ENCODE measurements around the gene CFAP70. TPM values are rescaled to one million over a fixed set of nuclear protein-coding genes. Genes with fewer than 3 reads are reported as not detected.

Gene CFAP70
- total RNA-seq, 4 donors from 2014 or later: 0.37 to 2.7 (median 1.6) TPM

DNA sequence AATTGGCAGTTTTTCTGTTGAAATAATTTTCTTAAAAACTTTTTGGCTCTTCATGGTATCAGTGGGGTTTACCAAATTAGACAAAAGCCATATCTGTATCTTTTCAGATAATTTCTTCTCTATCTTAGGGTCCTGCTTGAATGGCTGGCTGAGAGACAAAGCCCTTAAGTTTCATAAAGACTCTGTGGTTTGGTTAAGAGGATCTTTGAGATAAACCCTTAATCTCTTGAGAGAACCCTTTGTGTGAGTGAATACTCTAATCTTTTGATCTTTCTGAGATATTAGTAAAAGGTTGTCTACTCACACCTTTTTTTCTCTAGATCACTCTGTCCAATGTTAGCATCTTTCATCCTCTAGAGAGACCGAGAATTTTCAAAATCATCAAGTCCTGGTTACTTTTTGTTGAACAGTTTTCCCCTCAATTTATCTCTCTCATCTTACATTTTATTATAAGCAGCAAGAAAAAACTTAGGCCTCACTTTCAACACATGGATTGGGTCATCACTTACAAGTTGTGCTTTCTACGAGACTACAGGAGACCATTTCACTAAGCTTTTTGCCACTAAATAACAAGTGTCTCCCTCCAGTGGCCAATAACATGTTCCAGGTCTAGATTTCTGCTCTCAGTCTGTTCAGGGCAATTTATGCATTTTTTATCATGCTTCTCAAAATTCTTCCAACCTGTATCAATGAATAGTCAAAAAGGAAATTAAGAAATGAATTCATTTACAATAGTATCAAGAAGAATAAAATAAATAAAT is 140.1 kb downstream of the CFAP70 start:
- intact Hi-C loops (cut with DNase I; ENCODE audit: low total_unique reads) (no loop called here), in situ Hi-C loops (cut with MboI; ENCODE audit: low pct_ligation_motif_present in 1 of 4, low pct_unique_long_range_greater_than_20kb in 1 of 4, low sequenced_read_pairs in 3 of 4) (no loop called here)
- H3K27ac ChIP-seq: no peak overlapping the region
- H3K4me1 ChIP-seq: no peaks in the 10 kb centered on the region
- 90 to 92% methylated on average over 2 of the region's 2 CpGs for WGBS, 2 donors (ENCODE audit: low coverage in 1 of 2)
- DNase-seq: no peak
- H3K36me3 ChIP-seq: peaks cover 0 to 15% (median 0%) of the 10 kb centered on the region in 4 donors
- H3K9me3 ChIP-seq: no peaks in the 10 kb centered on the region
- H3K4me3 ChIP-seq: no peak overlapping the region
- H3K27me3 ChIP-seq: no peaks in the 10 kb centered on the region
- TF ChIP-seq POLR2A (IDR thresholded peaks at IDR 0.05) (no peak), EP300 (IDR thresholded peaks at IDR 0.05; ENCODE audit: low read depth) (no peak), POLR2AphosphoS5 (IDR thresholded peaks at IDR 0.05) (no peak)
- TF ChIP-seq, protein P1, sequence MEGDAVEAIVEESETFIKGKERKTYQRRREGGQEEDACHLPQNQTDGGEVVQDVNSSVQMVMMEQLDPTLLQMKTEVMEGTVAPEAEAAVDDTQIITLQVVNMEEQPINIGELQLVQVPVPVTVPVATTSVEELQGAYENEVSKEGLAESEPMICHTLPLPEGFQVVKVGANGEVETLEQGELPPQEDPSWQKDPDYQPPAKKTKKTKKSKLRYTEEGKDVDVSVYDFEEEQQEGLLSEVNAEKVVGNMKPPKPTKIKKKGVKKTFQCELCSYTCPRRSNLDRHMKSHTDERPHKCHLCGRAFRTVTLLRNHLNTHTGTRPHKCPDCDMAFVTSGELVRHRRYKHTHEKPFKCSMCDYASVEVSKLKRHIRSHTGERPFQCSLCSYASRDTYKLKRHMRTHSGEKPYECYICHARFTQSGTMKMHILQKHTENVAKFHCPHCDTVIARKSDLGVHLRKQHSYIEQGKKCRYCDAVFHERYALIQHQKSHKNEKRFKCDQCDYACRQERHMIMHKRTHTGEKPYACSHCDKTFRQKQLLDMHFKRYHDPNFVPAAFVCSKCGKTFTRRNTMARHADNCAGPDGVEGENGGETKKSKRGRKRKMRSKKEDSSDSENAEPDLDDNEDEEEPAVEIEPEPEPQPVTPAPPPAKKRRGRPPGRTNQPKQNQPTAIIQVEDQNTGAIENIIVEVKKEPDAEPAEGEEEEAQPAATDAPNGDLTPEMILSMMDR (IDR thresholded peaks at IDR 0.05): peak in 1 of 5 experiments; percentile 22

DNA sequence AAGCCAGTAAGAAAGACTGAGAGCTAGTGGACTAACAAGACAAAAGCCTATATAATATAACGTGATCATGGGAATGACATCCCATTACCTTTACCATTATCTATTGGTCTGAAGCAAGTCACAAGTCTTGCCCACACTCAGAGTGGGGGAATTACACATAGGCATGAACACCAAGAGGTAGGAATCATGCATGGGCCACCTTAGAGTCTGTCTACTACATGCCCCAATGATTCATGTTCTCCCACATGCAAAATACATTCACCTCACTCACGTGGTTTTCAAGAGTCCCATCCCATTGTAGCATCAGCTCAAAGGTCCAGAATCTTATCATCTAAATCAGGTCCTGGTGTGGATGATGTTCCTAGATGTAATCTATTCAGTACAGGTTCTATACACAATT is 141.0 kb downstream of the CFAP70 start:
- DNase-seq: no peak
- Histone ChIP-seq H3K36me3 (peaks cover 0 to 15% (median 0%) of the 10 kb centered on the region in 4 donors), H3K4me3 (no peak overlapping the region), H3K9me3 (no peaks in the 10 kb centered on the region), H3K27me3 (no peaks in the 10 kb centered on the region), H3K27ac (no peak overlapping the region), H3K4me1 (no peaks in the 10 kb centered on the region)
- WGBS, 2 donors (ENCODE audit: low coverage in 1 of 2): 86% methylated on average over 2 of the region's 2 CpGs; no CpG with 5 or more reads in 1 of the 2 donors
- in situ Hi-C loops (cut with MboI; ENCODE audit: low pct_ligation_motif_present in 1 of 4, low pct_unique_long_range_greater_than_20kb in 1 of 4, low sequenced_read_pairs in 3 of 4): no loop called here
- TF ChIP-seq EP300 (IDR thresholded peaks at IDR 0.05; ENCODE audit: low read depth) (no peak), POLR2AphosphoS5 (IDR thresholded peaks at IDR 0.05) (no peak), POLR2A (IDR thresholded peaks at IDR 0.05) (no peak)
- TF ChIP-seq, protein P1 (IDR thresholded peaks at IDR 0.05): no peak
- intact Hi-C loops (cut with DNase I; ENCODE audit: low total_unique reads): no loop called here

DNA sequence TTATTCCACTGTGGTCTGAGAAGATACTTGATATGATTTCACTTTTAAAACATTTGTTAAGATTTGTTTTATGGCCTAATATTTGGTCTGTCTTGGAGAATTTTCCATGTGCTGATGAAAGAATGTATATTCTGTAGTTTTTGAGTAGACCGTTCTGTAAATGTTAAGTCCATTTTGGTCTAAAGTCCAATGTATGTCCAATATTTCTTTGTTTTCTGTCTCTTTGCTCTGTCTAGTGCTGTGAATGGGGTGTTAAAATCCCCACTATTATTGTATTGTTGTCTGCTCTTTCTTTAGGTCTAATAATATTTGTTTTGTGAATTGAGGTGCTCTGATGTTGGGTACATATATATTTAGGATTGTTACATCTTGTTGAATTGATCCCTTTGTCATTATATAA is 142.9 kb downstream of the CFAP70 start:
- Histone ChIP-seq H3K27me3 (no peaks in the 10 kb centered on the region), H3K4me1 (no peaks in the 10 kb centered on the region), H3K9me3 (no peaks in the 10 kb centered on the region), H3K27ac (no peak overlapping the region), H3K36me3 (peaks cover 0 to 15% (median 0%) of the 10 kb centered on the region in 4 donors), H3K4me3 (no peak overlapping the region)
- 100% methylated on average over 1 of the region's 1 CpG for whole genome bisulfite sequencing, 2 donors (ENCODE audit: low coverage in 1 of 2)
- TF ChIP-seq, protein P1 (IDR thresholded peaks at IDR 0.05): no peak
- TF ChIP-seq POLR2A (IDR thresholded peaks at IDR 0.05): no peak
- TF ChIP-seq POLR2AphosphoS5 (IDR thresholded peaks at IDR 0.05): no peak
- TF ChIP-seq EP300 (IDR thresholded peaks at IDR 0.05; ENCODE audit: low read depth): no peak
- in situ Hi-C loops (cut with MboI; ENCODE audit: low pct_ligation_motif_present in 1 of 4, low pct_unique_long_range_greater_than_20kb in 1 of 4, low sequenced_read_pairs in 3 of 4) (no loop called here), intact Hi-C loops (cut with DNase I; ENCODE audit: low total_unique reads) (no loop called here)
- no peak for DNase-seq

DNA sequence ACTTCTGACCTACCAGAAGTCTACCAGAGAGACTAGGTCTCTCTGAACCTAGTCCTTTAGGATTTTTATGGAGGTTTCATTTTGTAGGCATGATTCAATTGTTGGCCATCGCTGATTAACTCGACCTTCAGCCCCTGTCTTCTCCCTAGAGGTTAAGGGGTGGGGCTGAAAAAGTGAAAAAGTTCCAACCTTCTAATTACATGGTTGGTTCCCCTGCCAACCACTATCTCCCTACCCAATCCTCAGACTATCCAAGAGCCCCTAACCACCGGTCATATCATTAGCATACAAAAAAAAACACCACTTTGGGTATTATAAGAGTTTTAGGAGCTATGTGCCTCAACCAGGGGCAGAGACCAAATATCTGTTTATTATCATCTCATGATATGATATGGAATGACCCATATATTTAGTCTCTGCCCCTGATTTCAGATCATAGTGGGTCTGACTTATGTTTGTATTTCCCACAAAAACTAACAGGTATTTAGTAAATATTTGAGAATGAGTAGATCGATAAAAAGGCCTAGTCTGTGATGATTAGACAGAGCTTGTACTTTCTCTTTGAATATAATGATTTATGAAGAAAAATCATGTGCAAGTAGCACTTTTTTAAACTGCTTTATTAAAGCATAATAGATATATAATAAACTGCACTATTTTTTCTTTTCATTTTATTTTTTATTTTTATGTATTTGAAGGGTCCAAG is 147.4 kb downstream of the CFAP70 start:
- H3K36me3 ChIP-seq: peaks cover 0 to 11% (median 0%) of the 10 kb centered on the region in 4 donors
- H3K4me3 ChIP-seq: no peak overlapping the region
- H3K27me3 ChIP-seq: no peaks in the 10 kb centered on the region
- in situ Hi-C loops (cut with MboI; ENCODE audit: low pct_ligation_motif_present in 1 of 4, low pct_unique_long_range_greater_than_20kb in 1 of 4, low sequenced_read_pairs in 3 of 4) (no loop called here), intact Hi-C loops (cut with DNase I; ENCODE audit: low total_unique reads) (no loop called here)
- DNase-seq: no peak
- no peaks in the 10 kb centered on the region for H3K4me1 ChIP-seq
- H3K9me3 ChIP-seq: no peaks in the 10 kb centered on the region
- WGBS, 2 donors (ENCODE audit: low coverage in 1 of 2): 87 to 94% methylated on average over 1 to 4 of the region's 4 CpGs
- TF ChIP-seq, protein P1 (IDR thresholded peaks at IDR 0.05): no peak
- TF ChIP-seq POLR2A (IDR thresholded peaks at IDR 0.05): no peak
- TF ChIP-seq POLR2AphosphoS5 (IDR thresholded peaks at IDR 0.05): no peak
- no peak for TF ChIP-seq EP300 (IDR thresholded peaks at IDR 0.05; ENCODE audit: low read depth)
- no peak overlapping the region for H3K27ac ChIP-seq

All from transverse colon (tissue), 4 donors.